ENCODE results near the gene SRD5A1. TPM values are rescaled to one million over a fixed set of nuclear protein-coding genes. Genes with fewer than 3 reads are reported as not detected.

The SRD5A1 gene
- total RNA-seq, 4 donors from 2014 or later, result 0.29 to 71.2 (median 10.1) TPM

- DNase-seq, result no peak
- Histone ChIP-seq H3K4me3 (no peak overlapping the region), H3K36me3 (no peaks in the 10 kb centered on the region), H3K9me3 (no peaks in the 10 kb centered on the region), H3K27ac (no peak overlapping the region), H3K4me1 (no peaks in the 10 kb centered on the region), H3K27me3 (no peaks in the 10 kb centered on the region)
- intact Hi-C loops (cut with DNase I; ENCODE audit: low total_unique reads), result no loop called here
- TF ChIP-seq POLR2A (IDR thresholded peaks at IDR 0.05) (no peak), CTCF (IDR thresholded peaks at IDR 0.05) (no peak)
Observed at GRCh38 chr5:6676702-6677101, 43.5 kb downstream of the SRD5A1 start.

GRCh38 chr5:6678385-6678784 is 45.1 kb downstream of the SRD5A1 start:
- no peak overlapping the region for H3K4me3 ChIP-seq
- H3K27me3 ChIP-seq, result no peaks in the 10 kb centered on the region
- H3K9me3 ChIP-seq, result no peaks in the 10 kb centered on the region
- intact Hi-C loops (cut with DNase I; ENCODE audit: low total_unique reads), result no loop called here
- TF ChIP-seq CTCF (IDR thresholded peaks at IDR 0.05) (no peak), POLR2A (IDR thresholded peaks at IDR 0.05) (no peak)
- no peaks in the 10 kb centered on the region for H3K4me1 ChIP-seq
- H3K36me3 ChIP-seq, result no peaks in the 10 kb centered on the region
- no peak for DNase-seq
- H3K27ac ChIP-seq, result no peak overlapping the region

- intact Hi-C loops (cut with DNase I; ENCODE audit: low total_unique reads), result no loop called here
- Histone ChIP-seq H3K4me3 (no peak overlapping the region), H3K9me3 (no peaks in the 10 kb centered on the region), H3K27me3 (no peaks in the 10 kb centered on the region), H3K4me1 (no peaks in the 10 kb centered on the region), H3K36me3 (no peaks in the 10 kb centered on the region), H3K27ac (no peak overlapping the region)
- DNase-seq, result no peak
- TF ChIP-seq CTCF (IDR thresholded peaks at IDR 0.05) (no peak), POLR2A (IDR thresholded peaks at IDR 0.05) (no peak)
Observed at GRCh38 chr5:6680922-6681321, 47.7 kb downstream of the SRD5A1 start.

GRCh38 chr5:6681682-6682081 is 48.4 kb downstream of the SRD5A1 start:
- TF ChIP-seq CTCF (IDR thresholded peaks at IDR 0.05) (no peak), POLR2A (IDR thresholded peaks at IDR 0.05) (no peak)
- DNase-seq, result no peak
- Histone ChIP-seq H3K27ac (no peak overlapping the region), H3K4me1 (no peaks in the 10 kb centered on the region), H3K27me3 (no peaks in the 10 kb centered on the region), H3K4me3 (no peak overlapping the region), H3K9me3 (no peaks in the 10 kb centered on the region), H3K36me3 (no peaks in the 10 kb centered on the region)
- intact Hi-C loops (cut with DNase I; ENCODE audit: low total_unique reads), result no loop called here

GRCh38 chr5:6682239-6682638 is 49.0 kb downstream of the SRD5A1 start:
- H3K9me3 ChIP-seq, result no peaks in the 10 kb centered on the region
- H3K36me3 ChIP-seq, result no peaks in the 10 kb centered on the region
- no peaks in the 10 kb centered on the region for H3K27me3 ChIP-seq
- TF ChIP-seq POLR2A (IDR thresholded peaks at IDR 0.05) (no peak), CTCF (IDR thresholded peaks at IDR 0.05) (no peak)
- no peak overlapping the region for H3K4me3 ChIP-seq
- intact Hi-C loops (cut with DNase I; ENCODE audit: low total_unique reads), result no loop called here
- no peak for DNase-seq
- H3K27ac ChIP-seq, result no peak overlapping the region
- H3K4me1 ChIP-seq, result no peaks in the 10 kb centered on the region

Measured in uterus (tissue), 4 donors.